CD8-positive, alpha-beta memory T cell (primary cell): Measurements from ENCODE around the gene PKD2. TPM values are rescaled to one million over a fixed set of nuclear protein-coding genes. Genes with fewer than 3 reads are reported as not detected.
"Not testable (repeated sequence)": the region's sequence is repeated elsewhere in the genome, so short reads cannot be mapped to it uniquely, and the experiment has no call there.

Experiments
- CTCF ChIA-PET: fragments of 350-600 bp; sonication (Branson Sonifier 250); formaldehyde crosslinking; loops from one replicate; lab custom pipeline; 2021; ENCODE audit warnings: antibody characterized with exemption; lab: Charles Lee
- POLR2A ChIA-PET: fragments of 350-600 bp; sonication (Branson Sonifier 250); formaldehyde crosslinking; loops from one replicate; lab custom pipeline; 2021; ENCODE audit warnings: antibody characterized with exemption; lab: Charles Lee
- DNase-seq, 5 donors: peaks; one replicate each; pipeline versions ENCODE4 v3.0.0 to v3.0.0-alpha.2; 2020 to 2022; ENCODE audit warnings: mixed read lengths in 1 of 5
- H3K27ac ChIP-seq: one replicate; pipeline ENCODE4 v1.7.0; 2013; ENCODE audit warnings: low read depth, mild to moderate bottlenecking, low read length, moderate library complexity
- H3K27me3 ChIP-seq: 2 replicates; pipeline ENCODE4 v1.7.0; 2013; ENCODE audit warnings: low read length, mild to moderate bottlenecking; ENCODE audit not compliant: insufficient read depth, poor library complexity, severe bottlenecking
- H3K36me3 ChIP-seq: 2 replicates; pipeline ENCODE4 v1.7.0; 2013; ENCODE audit warnings: mild to moderate bottlenecking, low read length, moderate library complexity; ENCODE audit not compliant: insufficient read depth
- H3K4me1 ChIP-seq: 2 replicates; pipeline ENCODE4 v1.7.0; 2013; ENCODE audit warnings: mild to moderate bottlenecking, low read length, moderate library complexity; ENCODE audit not compliant: insufficient read depth
- H3K4me3 ChIP-seq: 2 replicates; pipeline ENCODE4 v1.7.0; 2013; ENCODE audit warnings: mild to moderate bottlenecking, low read length
- H3K9me3 ChIP-seq: 2 replicates; pipeline ENCODE4 v1.7.0; 2013; ENCODE audit warnings: mild to moderate bottlenecking, low read length
- H3K27ac Mint-ChIP-seq, 8 donors: one replicate each; pipeline ENCODE4 v1.8.0; 2020 to 2021; ENCODE audit warnings: mixed read lengths in 8 of 8, mild to moderate bottlenecking in 6 of 8, inconsistent platforms in 3 of 8, moderate library complexity in 3 of 8
- H3K27me3 Mint-ChIP-seq, 2 donors: one replicate each; pipeline ENCODE4 v1.8.0; 2020 to 2021; ENCODE audit warnings: mixed read lengths in 2 of 2, mild to moderate bottlenecking in 1 of 2, moderate library complexity in 1 of 2
- H3K36me3 Mint-ChIP-seq, 3 donors: one replicate each; pipeline ENCODE4 v1.8.0; 2020 to 2021; ENCODE audit warnings: mixed read lengths in 3 of 3, inconsistent platforms in 1 of 3, mild to moderate bottlenecking in 1 of 3
- H3K4me1 Mint-ChIP-seq, 3 donors: one replicate each; pipeline ENCODE4 v1.8.0; 2020 to 2021; ENCODE audit warnings: mixed read lengths in 3 of 3, inconsistent platforms in 1 of 3, mild to moderate bottlenecking in 1 of 3
- H3K4me3 Mint-ChIP-seq, 7 donors: one replicate each; pipeline ENCODE4 v1.8.0; 2020 to 2021; ENCODE audit warnings: mixed read lengths in 7 of 7, mild to moderate bottlenecking in 6 of 7, moderate library complexity in 4 of 7, inconsistent platforms in 2 of 7
- H3K9me3 Mint-ChIP-seq, 5 donors: one replicate each; pipeline ENCODE4 v1.8.0; 2020 to 2022; ENCODE audit warnings: mixed read lengths in 5 of 5, mild to moderate bottlenecking in 3 of 5, moderate library complexity in 2 of 5, inconsistent platforms in 1 of 5
- polyA plus RNA-seq: library from polyadenylated mRNA; unstranded; fragments of 300-500 nt; fragmentation: Illumina TruSeq; gene quantifications from one replicate; pipeline ENCODE4 v1.2.3, GENCODE V29; 2021
- total RNA-seq, 2 experiments: library from RNA; stranded (reverse); gene quantifications; one replicate each; pipeline ENCODE4 v1.2.3, GENCODE V29; 2021

Gene PKD2
- total and polyA plus RNA-seq, 3 experiments from 2014 or later: 4.9 to 8.3 (median 7.1) TPM

DNA sequence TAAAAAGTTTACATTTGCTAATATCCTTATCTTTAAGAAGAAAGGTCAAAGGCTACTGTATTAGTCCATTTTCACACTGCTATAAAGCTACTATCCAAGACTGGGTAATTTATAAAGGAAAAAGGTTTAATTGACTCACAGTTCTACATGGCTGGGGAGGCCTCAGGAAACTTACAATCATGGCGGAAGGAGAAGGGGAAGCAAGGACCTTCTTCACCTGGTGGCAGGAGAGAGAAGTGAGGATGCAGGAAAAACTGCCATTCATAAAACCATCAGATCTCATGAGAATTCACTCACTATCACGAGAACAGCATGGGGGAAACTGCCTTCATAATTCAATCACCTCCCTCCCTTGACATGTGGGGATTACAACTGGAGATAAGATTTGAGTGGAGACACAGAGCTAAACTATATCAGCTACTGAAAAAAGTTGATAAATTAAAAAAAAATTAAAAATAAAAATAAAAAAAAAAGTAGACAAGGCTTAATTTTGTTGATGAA, 8.2 kb upstream of the PKD2 start:
- H3K27ac ChIP-seq, H3K4me3 Mint-ChIP-seq, H3K4me3 ChIP-seq, H3K4me1 Mint-ChIP-seq, H3K4me1 ChIP-seq, H3K36me3 ChIP-seq, POLR2A ChIA-PET, H3K36me3 Mint-ChIP-seq, H3K27ac Mint-ChIP-seq, CTCF ChIA-PET, H3K9me3 Mint-ChIP-seq, H3K9me3 ChIP-seq, DNase-seq, H3K27me3 ChIP-seq: not testable (repeated sequence)
- H3K27me3 Mint-ChIP-seq: peaks cover 5 to 14% of the 10 kb centered on the region in 2 donors

DNA sequence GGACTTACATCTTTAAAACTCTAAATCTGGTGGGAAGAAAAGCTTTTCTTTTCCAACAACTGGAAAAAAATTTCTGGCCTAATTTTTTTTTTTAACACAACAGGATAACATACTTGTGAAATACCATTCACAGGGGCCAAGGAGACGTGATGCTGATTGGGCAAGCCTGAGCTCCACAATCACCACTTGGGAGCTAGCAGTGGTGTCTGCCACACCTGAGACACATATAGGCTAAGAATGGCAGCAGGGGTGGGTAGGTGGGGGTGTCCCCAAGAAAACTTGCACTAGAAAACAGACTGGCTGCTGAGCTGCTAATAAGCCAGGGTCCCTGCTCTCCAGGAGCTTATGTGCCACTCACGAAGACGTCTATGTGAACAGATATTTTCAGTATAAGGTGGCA, 5.6 kb upstream of the PKD2 start:
- no peak for DNase-seq
- Mint-ChIP-seq H3K4me1 (peaks cover 6 to 9% (median 6%) of the 10 kb centered on the region in 3 donors), H3K9me3 (no peaks in the 10 kb centered on the region), H3K36me3 (no peaks in the 10 kb centered on the region), H3K27ac (peak overlapping the region in 1 of 8 donors; percentile 41), H3K4me3 (no peak overlapping the region), H3K27me3 (peaks cover 4 to 5% of the 10 kb centered on the region in 2 donors)
- Histone ChIP-seq H3K4me3 (no peak overlapping the region), H3K4me1 (no peaks in the 10 kb centered on the region), H3K36me3 (no peaks in the 10 kb centered on the region), H3K27me3 (no peaks in the 10 kb centered on the region), H3K27ac (no peak overlapping the region), H3K9me3 (no peaks in the 10 kb centered on the region)
- ChIA-PET POLR2A (no interaction called here), CTCF (interaction anchor here (1.6 kb wide), 1 partner anchor 12 kb away, joined by 4 read pairs; no protein-coding TSS in a partner anchor)

DNA sequence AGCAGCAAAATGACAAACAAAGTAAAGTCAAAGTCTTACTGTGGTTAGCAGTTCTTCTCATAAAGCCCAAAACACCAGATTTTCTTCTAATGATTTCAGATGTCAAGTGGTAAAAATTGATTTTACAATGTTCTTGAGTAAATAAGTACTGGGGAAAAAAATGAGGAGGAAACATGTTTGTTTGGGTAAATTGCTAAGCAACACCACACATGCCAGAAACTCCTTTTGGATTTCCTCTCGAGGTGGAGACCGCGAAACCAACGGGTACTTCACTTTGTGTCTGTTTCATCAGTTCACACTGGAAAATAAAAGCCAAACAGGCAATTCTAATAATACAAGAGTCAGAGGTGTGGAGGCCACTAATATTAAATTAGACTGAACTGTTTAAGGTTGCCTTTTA, 4.6 kb upstream of the PKD2 start:
- Mint-ChIP-seq H3K4me1 (peaks cover 8 to 12% (median 9%) of the 10 kb centered on the region in 3 donors), H3K9me3 (no peaks in the 10 kb centered on the region), H3K36me3 (peaks cover 0 to 2% (median 0%) of the 10 kb centered on the region in 3 donors), H3K27ac (no peak overlapping the region), H3K27me3 (peaks cover 2 to 7% of the 10 kb centered on the region in 2 donors), H3K4me3 (no peak overlapping the region)
- POLR2A ChIA-PET: no interaction called here
- Histone ChIP-seq H3K36me3 (no peaks in the 10 kb centered on the region), H3K9me3 (no peaks in the 10 kb centered on the region), H3K27ac (no peak overlapping the region), H3K4me1 (no peaks in the 10 kb centered on the region), H3K4me3 (no peak overlapping the region), H3K27me3 (no peaks in the 10 kb centered on the region)
- DNase-seq: no peak
- CTCF ChIA-PET: no interaction called here

DNA sequence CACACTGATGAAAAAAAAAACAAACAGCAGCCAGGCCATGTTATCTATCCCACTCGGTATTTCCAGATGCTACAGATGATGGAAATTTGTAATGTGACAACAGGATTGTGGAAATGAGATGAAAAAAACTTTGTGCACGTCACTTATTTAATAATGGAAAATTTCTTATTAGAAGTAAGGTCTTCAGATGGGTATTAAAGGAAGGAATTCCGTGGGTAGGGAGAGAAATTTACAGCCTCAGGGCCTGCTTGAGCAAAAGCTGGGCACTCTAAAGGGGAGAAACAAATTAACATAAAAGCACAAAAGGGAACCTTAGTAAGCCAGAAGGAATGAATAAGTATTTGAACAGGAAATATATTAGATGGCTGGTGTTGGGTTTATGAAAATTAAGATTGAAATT, 4.2 kb upstream of the PKD2 start:
- H3K36me3 ChIP-seq: no peaks in the 10 kb centered on the region
- H3K27me3 Mint-ChIP-seq: peaks cover 2 to 7% of the 10 kb centered on the region in 2 donors
- H3K27ac Mint-ChIP-seq: no peak overlapping the region
- no peak overlapping the region for H3K4me3 ChIP-seq
- no peaks in the 10 kb centered on the region for H3K27me3 ChIP-seq
- H3K9me3 ChIP-seq: no peaks in the 10 kb centered on the region
- CTCF ChIA-PET: no interaction called here
- POLR2A ChIA-PET: no interaction called here
- H3K27ac ChIP-seq: no peak overlapping the region
- no peak for DNase-seq
- H3K9me3 Mint-ChIP-seq: no peaks in the 10 kb centered on the region
- no peak overlapping the region for H3K4me3 Mint-ChIP-seq
- peaks cover 0 to 2% (median 0%) of the 10 kb centered on the region in 3 donors for H3K36me3 Mint-ChIP-seq
- no peaks in the 10 kb centered on the region for H3K4me1 ChIP-seq
- H3K4me1 Mint-ChIP-seq: peaks cover 8 to 12% (median 9%) of the 10 kb centered on the region in 3 donors

DNA sequence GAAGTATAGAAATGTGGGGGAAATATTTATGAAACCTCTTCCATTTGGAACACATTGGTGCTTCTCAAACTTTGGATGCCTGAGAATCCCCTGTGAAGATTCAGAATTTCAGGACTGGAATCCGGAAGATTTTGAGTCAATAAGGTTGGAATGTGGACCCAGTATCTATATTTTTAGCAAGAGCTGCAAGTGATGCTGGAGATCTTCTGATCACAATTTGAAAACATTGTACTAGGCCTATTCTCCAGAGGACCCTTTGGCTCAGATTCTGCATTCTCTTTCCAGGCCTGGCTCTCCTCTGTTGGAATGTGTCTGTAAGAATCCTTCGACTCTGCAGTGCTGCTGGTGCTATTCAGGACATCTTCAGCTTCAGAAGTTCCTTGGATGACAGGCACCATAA, 2.4 kb upstream of the PKD2 start:
- Histone ChIP-seq H3K4me3 (no peak overlapping the region), H3K27ac (no peak overlapping the region), H3K4me1 (peaks cover 6% of the 10 kb centered on the region), H3K36me3 (no peaks in the 10 kb centered on the region), H3K27me3 (no peaks in the 10 kb centered on the region), H3K9me3 (no peaks in the 10 kb centered on the region)
- no peak for DNase-seq
- Mint-ChIP-seq H3K27me3 (peaks cover 2 to 7% of the 10 kb centered on the region in 2 donors), H3K4me3 (peak overlapping the region in 1 of 7 donors; percentile 96), H3K9me3 (no peaks in the 10 kb centered on the region), H3K36me3 (peaks cover 0 to 6% (median 0%) of the 10 kb centered on the region in 3 donors), H3K27ac (peak overlapping the region in 3 of 8 donors; percentile 6 to 80 (median 10)), H3K4me1 (peaks cover 21 to 26% (median 21%) of the 10 kb centered on the region in 3 donors)
- CTCF ChIA-PET: no interaction called here
- POLR2A ChIA-PET: no interaction called here

DNA sequence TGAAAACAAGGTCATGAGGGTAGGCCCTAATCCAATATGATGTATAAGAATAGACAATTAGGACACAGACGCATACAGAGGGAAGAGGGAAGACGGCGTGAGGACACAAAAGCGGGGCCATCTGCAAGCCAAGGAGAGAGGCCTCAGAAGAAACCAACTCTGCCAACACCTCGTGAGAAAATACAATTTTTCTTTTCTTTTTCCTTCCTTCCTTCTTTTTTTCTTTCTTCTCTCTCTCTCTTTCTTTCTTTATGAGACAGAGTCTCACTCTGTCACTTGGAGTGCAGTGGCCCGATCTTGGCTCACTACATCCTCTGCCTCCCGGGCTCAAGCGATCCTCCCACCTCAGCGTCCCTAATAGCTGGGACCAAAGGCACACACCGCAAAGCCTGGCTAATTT, 1.5 kb upstream of the PKD2 start:
- H3K27ac ChIP-seq: no peak overlapping the region
- no peak overlapping the region for H3K4me3 ChIP-seq
- H3K4me1 Mint-ChIP-seq: peaks cover 28 to 34% (median 29%) of the 10 kb centered on the region in 3 donors
- POLR2A ChIA-PET: no interaction called here
- H3K36me3 Mint-ChIP-seq: peaks cover 0 to 6% (median 2%) of the 10 kb centered on the region in 3 donors
- peak overlapping the region in 6 of 7 donors; percentile 79 to 96 (median 87) for H3K4me3 Mint-ChIP-seq
- H3K4me1 ChIP-seq: peaks cover 6% of the 10 kb centered on the region
- no peaks in the 10 kb centered on the region for H3K36me3 ChIP-seq
- peak overlapping the region in 2 of 8 donors; percentile 4 to 12 for H3K27ac Mint-ChIP-seq
- no peaks in the 10 kb centered on the region for H3K9me3 Mint-ChIP-seq
- peaks cover 2 to 7% of the 10 kb centered on the region in 2 donors for H3K27me3 Mint-ChIP-seq
- DNase-seq: no peak
- H3K27me3 ChIP-seq: no peaks in the 10 kb centered on the region
- CTCF ChIA-PET: no interaction called here
- H3K9me3 ChIP-seq: no peaks in the 10 kb centered on the region

DNA sequence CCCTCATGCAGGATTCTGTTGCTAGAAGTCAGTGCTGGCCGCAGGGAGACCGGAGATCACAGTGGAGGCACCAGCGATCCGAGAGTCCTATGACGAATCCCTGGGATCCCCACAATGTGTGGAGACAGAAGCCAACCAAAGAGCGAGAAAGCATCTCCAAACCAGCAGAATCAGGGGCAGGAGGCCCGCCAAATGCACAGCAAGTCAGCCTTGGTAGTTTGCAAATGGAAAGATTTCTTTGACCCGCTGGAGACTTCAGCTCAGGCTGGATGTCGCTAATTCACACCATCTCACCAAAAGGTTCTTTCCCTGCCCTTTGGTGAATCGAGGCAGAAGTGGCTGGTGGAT, 505 bp upstream of the PKD2 start:
- H3K4me3 Mint-ChIP-seq: peak overlapping the region; percentile 79 to 96 (median 88)
- CTCF ChIA-PET: no interaction called here
- H3K9me3 Mint-ChIP-seq: no peaks in the 10 kb centered on the region
- H3K36me3 Mint-ChIP-seq: peaks cover 0 to 6% (median 2%) of the 10 kb centered on the region in 3 donors
- H3K4me3 ChIP-seq: peak overlapping the region; percentile 36
- H3K27me3 ChIP-seq: no peaks in the 10 kb centered on the region
- H3K9me3 ChIP-seq: no peaks in the 10 kb centered on the region
- peak overlapping the region in 5 of 8 donors; percentile 13 to 87 (median 83) for H3K27ac Mint-ChIP-seq
- H3K27ac ChIP-seq: no peak overlapping the region
- POLR2A ChIA-PET: no interaction called here
- peaks cover 6% of the 10 kb centered on the region for H3K4me1 ChIP-seq
- peaks cover 31 to 35% (median 33%) of the 10 kb centered on the region in 3 donors for H3K4me1 Mint-ChIP-seq
- no peak for DNase-seq
- peaks cover 2 to 4% of the 10 kb centered on the region in 2 donors for H3K27me3 Mint-ChIP-seq
- no peaks in the 10 kb centered on the region for H3K36me3 ChIP-seq

DNA sequence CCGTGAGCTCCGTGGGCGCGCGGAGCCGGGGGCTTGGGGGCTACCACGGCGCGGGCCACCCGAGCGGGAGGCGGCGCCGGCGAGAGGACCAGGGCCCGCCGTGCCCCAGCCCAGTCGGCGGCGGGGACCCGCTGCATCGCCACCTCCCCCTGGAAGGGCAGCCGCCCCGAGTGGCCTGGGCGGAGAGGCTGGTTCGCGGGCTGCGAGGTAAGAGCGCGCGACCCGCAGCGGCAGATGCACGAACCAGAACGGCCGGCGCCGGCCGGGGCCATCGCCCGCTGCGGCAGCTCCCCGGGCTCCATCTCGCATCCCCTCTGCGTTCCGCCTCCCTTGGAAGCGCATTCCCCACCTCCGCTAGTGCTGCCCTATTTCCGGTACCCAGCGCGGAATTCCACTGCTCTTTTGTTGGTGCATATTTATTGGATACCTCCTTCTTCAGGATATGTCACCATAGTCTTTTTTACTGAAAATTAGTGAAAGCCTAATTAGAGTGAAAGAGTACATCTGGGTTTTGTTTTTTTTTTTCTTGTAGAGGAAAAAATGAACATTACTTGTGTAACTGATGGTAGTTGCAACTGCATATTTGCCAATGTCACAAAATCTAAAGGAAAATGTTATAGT, 797 bp downstream of the PKD2 start:
- Mint-ChIP-seq H3K4me3 (peak overlapping the region; percentile 88 to 96 (median 93)), H3K27me3 (peaks cover 2 to 4% of the 10 kb centered on the region in 2 donors), H3K9me3 (no peaks in the 10 kb centered on the region), H3K4me1 (peaks cover 37 to 45% (median 43%) of the 10 kb centered on the region in 3 donors), H3K27ac (peak overlapping the region in 6 of 8 donors; percentile 57 to 94 (median 78)), H3K36me3 (peaks cover 0 to 6% (median 2%) of the 10 kb centered on the region in 3 donors)
- H3K4me3 ChIP-seq: peak overlapping the region; percentile 64
- no peaks in the 10 kb centered on the region for H3K36me3 ChIP-seq
- H3K9me3 ChIP-seq: no peaks in the 10 kb centered on the region
- no peak overlapping the region for H3K27ac ChIP-seq
- ChIA-PET POLR2A (no interaction called here), CTCF (no interaction called here)
- no peaks in the 10 kb centered on the region for H3K27me3 ChIP-seq
- peaks cover 6% of the 10 kb centered on the region for H3K4me1 ChIP-seq
- DNase-seq: peak in 1 of 5 donors; percentile 3
